CD4-positive, CD25-positive, alpha-beta regulatory T cell (primary cell): ENCODE results near the gene RNF128. TPM values are rescaled to one million over a fixed set of nuclear protein-coding genes. Genes with fewer than 3 reads are reported as not detected.

Experiments used
- ATAC-seq, 2 donors: fragments of 150-1000 bp; cut with Tn5 transposase; one replicate each; pipeline ENCODE4 v1.10.0; 2021; ENCODE audit warnings: low read depth in 2 of 2, moderate number of reproducible peaks in 2 of 2, moderate library complexity in 1 of 2
- DNase-seq, 3 donors: peaks; one replicate each; pipeline versions ENCODE4 v3.0.0 to v3.0.0-alpha.2; 2012 to 2022; ENCODE audit warnings: mixed read lengths in 1 of 3
- H3K27ac ChIP-seq: one replicate; pipeline ENCODE4 v1.7.0; 2013; ENCODE audit warnings: mild to moderate bottlenecking, low read length; ENCODE audit not compliant: insufficient read depth, poor library complexity, severe bottlenecking
- H3K27me3 ChIP-seq: one replicate; pipeline ENCODE4 v1.7.0; 2013; ENCODE audit warnings: low read length; ENCODE audit not compliant: control insufficient read depth, insufficient read depth
- H3K36me3 ChIP-seq: one replicate; pipeline ENCODE4 v1.7.0; 2013; ENCODE audit warnings: mild to moderate bottlenecking, low read length, moderate library complexity; ENCODE audit not compliant: control insufficient read depth, insufficient read depth
- H3K4me1 ChIP-seq: 2 replicates; pipeline ENCODE4 v1.7.0; 2013; ENCODE audit warnings: mild to moderate bottlenecking, low read length; ENCODE audit not compliant: insufficient read depth, control insufficient read depth, poor library complexity, severe bottlenecking
- H3K4me3 ChIP-seq: one replicate; pipeline ENCODE4 v1.7.0; 2013; ENCODE audit warnings: low read depth, mild to moderate bottlenecking, low read length, moderate library complexity
- H3K9me3 ChIP-seq, 2 experiments: 1 replicate in 1 of 2; 2 replicates in 1 of 2; pipeline ENCODE4 v1.7.0; 2013; ENCODE audit warnings: low read length in 2 of 2, mild to moderate bottlenecking in 1 of 2, moderate library complexity in 1 of 2; ENCODE audit not compliant: control insufficient read depth in 2 of 2
- H3K27ac Mint-ChIP-seq, 3 donors: one replicate each; pipeline ENCODE4 v1.8.0; 2020 to 2022; ENCODE audit warnings: mild to moderate bottlenecking in 3 of 3, mixed read lengths in 3 of 3, moderate library complexity in 2 of 3
- H3K27me3 Mint-ChIP-seq: one replicate; pipeline ENCODE4 v1.8.0; 2022; ENCODE audit warnings: mild to moderate bottlenecking, mixed read lengths
- H3K36me3 Mint-ChIP-seq: one replicate; pipeline ENCODE4 v1.8.0; 2020; ENCODE audit warnings: mixed read lengths
- H3K4me1 Mint-ChIP-seq, 4 donors: one replicate each; pipeline ENCODE4 v1.8.0; 2020 to 2022; ENCODE audit warnings: mixed read lengths in 4 of 4, mild to moderate bottlenecking in 1 of 4
- H3K4me3 Mint-ChIP-seq, 4 donors: one replicate each; pipeline ENCODE4 v1.8.0; 2020 to 2022; ENCODE audit warnings: mild to moderate bottlenecking in 4 of 4, mixed read lengths in 4 of 4, moderate library complexity in 3 of 4
- H3K9me3 Mint-ChIP-seq, 7 donors: one replicate each; pipeline ENCODE4 v1.8.0; 2020 to 2022; ENCODE audit warnings: mixed read lengths in 7 of 7, mild to moderate bottlenecking in 3 of 7, moderate library complexity in 2 of 7
- polyA plus RNA-seq, 4 donors: library from polyadenylated mRNA; unstranded; fragments of 300-500 nt; fragmentation: Illumina TruSeq; gene quantifications; one replicate each; pipeline ENCODE4 v1.2.3, GENCODE V29; 2021
- total RNA-seq: library from RNA; stranded (reverse); gene quantifications from one replicate; pipeline ENCODE4 v1.2.3, GENCODE V29; 2022

RNF128 gene
- total RNA-seq (not detected), polyA plus RNA-seq (not detected)

DNA sequence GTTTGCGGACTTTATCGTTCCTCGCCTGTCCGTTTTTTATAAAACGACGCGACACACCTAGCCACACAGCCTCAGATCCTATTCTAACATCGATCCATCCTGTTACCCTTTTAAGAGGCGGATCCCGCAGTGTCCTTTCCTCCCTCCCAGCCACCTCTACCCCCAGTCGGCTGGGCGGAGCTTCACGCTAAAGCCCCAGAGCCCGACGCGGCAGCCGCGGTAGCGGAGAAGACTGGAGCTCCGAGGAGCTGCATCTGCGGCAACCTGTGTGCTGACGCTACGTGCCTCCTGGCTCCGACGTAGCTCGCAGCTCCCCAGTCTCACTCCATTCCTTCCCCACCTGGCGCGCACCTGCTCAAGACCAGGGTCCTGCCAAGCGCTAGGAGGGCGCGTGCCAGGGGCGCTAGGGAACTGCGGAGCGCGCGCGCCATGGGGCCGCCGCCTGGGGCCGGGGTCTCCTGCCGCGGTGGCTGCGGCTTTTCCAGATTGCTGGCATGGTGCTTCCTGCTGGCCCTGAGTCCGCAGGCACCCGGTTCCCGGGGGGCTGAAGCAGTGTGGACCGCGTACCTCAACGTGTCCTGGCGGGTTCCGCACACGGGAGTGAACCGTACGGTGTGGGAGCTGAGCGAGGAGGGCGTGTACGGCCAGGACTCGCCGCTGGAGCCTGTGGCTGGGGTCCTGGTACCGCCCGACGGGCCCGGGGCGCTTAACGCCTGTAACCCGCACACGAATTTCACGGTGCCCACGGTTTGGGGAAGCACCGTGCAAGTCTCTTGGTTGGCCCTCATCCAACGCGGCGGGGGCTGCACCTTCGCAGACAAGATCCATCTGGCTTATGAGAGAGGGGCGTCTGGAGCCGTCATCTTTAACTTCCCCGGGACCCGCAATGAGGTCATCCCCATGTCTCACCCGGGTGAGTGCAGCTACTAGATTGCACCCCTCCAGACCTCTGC is at the start of gene RNF128:
Gene RNF128 (plus strand): TSS at position 217 of the 953 bp plus-strand sequence. CDS start 213 bp downstream, at position 430.
- H3K4me1 Mint-ChIP-seq, result peaks cover 0 to 7% (median 0%) of the 10 kb centered on the region in 4 donors
- peaks cover 0 to 2% (median 0%) of the 10 kb centered on the region in 7 donors for H3K9me3 Mint-ChIP-seq
- H3K27ac Mint-ChIP-seq, result no peak within 1 kb of the TSS
- Histone ChIP-seq H3K9me3 (no peaks in the 10 kb centered on the region), H3K4me1 (no peaks in the 10 kb centered on the region), H3K36me3 (no peaks in the 10 kb centered on the region), H3K27ac (no peak within 1 kb of the TSS), H3K4me3 (no peak within 1 kb of the TSS), H3K27me3 (peaks cover 6% of the 10 kb centered on the region)
- ATAC-seq, result no peak
- DNase-seq, result peak in 1 of 3 donors; percentile 21
- H3K4me3 Mint-ChIP-seq, result peak within 1 kb of the TSS in 2 of 4 donors; percentile 39 to 47
- H3K27me3 Mint-ChIP-seq, result peaks cover 33% of the 10 kb centered on the region
- no peaks in the 10 kb centered on the region for H3K36me3 Mint-ChIP-seq

DNA sequence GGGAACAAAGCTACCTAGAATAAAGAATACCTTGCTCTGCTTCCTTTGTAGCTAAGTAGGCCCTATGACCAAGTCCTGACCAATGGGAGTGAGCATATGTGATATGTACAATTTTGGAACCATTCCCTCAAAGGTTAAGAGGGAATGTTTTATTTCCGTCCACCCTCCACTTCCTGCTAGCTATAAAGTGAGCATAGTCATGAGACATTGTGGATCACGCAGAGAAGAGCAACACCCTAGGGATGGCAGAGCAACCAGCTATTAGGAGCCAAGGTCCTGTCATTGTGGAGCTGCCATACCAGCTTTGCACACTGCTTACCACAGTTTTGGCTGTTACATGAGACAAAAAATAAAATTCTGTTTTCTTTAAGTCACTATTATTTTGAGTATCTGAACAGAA is 45.8 kb upstream of the RNF128 start:
- Histone ChIP-seq H3K4me1 (no peaks in the 10 kb centered on the region), H3K36me3 (no peaks in the 10 kb centered on the region), H3K9me3 (no peaks in the 10 kb centered on the region), H3K4me3 (no peak overlapping the region), H3K27ac (no peak overlapping the region), H3K27me3 (no peaks in the 10 kb centered on the region)
- H3K27ac Mint-ChIP-seq, result no peak overlapping the region
- ATAC-seq (no peak), DNase-seq (no peak)
- H3K4me3 Mint-ChIP-seq, result no peak overlapping the region
- H3K36me3 Mint-ChIP-seq, result no peaks in the 10 kb centered on the region
- no peaks in the 10 kb centered on the region for H3K4me1 Mint-ChIP-seq
- H3K9me3 Mint-ChIP-seq, result peaks cover 0 to 2% (median 0%) of the 10 kb centered on the region in 7 donors
- H3K27me3 Mint-ChIP-seq, result no peaks in the 10 kb centered on the region

DNA sequence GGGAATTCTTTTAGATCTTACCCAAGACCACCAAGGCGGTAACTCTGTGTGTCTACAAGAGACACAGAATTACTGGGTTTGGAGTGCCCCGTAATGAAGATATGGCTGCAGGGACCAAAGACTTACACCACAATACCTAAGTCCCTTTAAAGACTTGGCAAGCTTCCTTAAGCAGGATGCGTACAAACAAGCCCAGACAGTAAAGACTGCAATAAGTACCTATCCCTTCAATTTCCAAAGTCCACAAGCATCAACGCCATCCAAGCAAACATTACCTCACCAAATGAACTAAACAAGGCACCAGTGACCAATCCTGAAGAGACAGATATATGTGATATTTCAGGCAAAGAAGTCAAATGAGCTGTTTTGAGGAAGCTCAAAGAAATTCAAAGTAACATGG is 42.3 kb upstream of the RNF128 start:
- Mint-ChIP-seq H3K4me1 (no peaks in the 10 kb centered on the region), H3K36me3 (no peaks in the 10 kb centered on the region), H3K9me3 (peaks cover 0 to 2% (median 0%) of the 10 kb centered on the region in 7 donors), H3K4me3 (no peak overlapping the region), H3K27me3 (peaks cover 4% of the 10 kb centered on the region), H3K27ac (no peak overlapping the region)
- Histone ChIP-seq H3K4me1 (no peaks in the 10 kb centered on the region), H3K27ac (no peak overlapping the region), H3K9me3 (no peaks in the 10 kb centered on the region), H3K4me3 (no peak overlapping the region), H3K36me3 (no peaks in the 10 kb centered on the region), H3K27me3 (no peaks in the 10 kb centered on the region)
- DNase-seq, result no peak
- ATAC-seq, result no peak

- no peak for ATAC-seq
- DNase-seq, result no peak
- no peaks in the 10 kb centered on the region for H3K36me3 ChIP-seq
- no peaks in the 10 kb centered on the region for H3K4me1 Mint-ChIP-seq
- no peaks in the 10 kb centered on the region for H3K4me1 ChIP-seq
- H3K27me3 ChIP-seq, result no peaks in the 10 kb centered on the region
- H3K4me3 ChIP-seq, result no peak overlapping the region
- H3K4me3 Mint-ChIP-seq, result no peak overlapping the region
- no peak overlapping the region for H3K27ac Mint-ChIP-seq
- no peaks in the 10 kb centered on the region for H3K9me3 ChIP-seq
- H3K27ac ChIP-seq, result no peak overlapping the region
- H3K36me3 Mint-ChIP-seq, result no peaks in the 10 kb centered on the region
- H3K27me3 Mint-ChIP-seq, result peaks cover 4% of the 10 kb centered on the region
- peaks cover 0 to 2% (median 0%) of the 10 kb centered on the region in 7 donors for H3K9me3 Mint-ChIP-seq
Measured at GRCh38 chrX:106692425-106693065, 34.0 kb upstream of the RNF128 start.

GRCh38 chrX:106696502-106696901 is 30.0 kb upstream of the RNF128 start:
- ATAC-seq (no peak), DNase-seq (no peak)
- Mint-ChIP-seq H3K36me3 (no peaks in the 10 kb centered on the region), H3K27ac (no peak overlapping the region), H3K27me3 (no peaks in the 10 kb centered on the region), H3K4me3 (no peak overlapping the region), H3K4me1 (no peaks in the 10 kb centered on the region), H3K9me3 (peaks cover 0 to 3% (median 0%) of the 10 kb centered on the region in 7 donors)
- Histone ChIP-seq H3K27me3 (no peaks in the 10 kb centered on the region), H3K27ac (no peak overlapping the region), H3K9me3 (no peaks in the 10 kb centered on the region), H3K4me1 (no peaks in the 10 kb centered on the region), H3K36me3 (no peaks in the 10 kb centered on the region), H3K4me3 (no peak overlapping the region)

DNA sequence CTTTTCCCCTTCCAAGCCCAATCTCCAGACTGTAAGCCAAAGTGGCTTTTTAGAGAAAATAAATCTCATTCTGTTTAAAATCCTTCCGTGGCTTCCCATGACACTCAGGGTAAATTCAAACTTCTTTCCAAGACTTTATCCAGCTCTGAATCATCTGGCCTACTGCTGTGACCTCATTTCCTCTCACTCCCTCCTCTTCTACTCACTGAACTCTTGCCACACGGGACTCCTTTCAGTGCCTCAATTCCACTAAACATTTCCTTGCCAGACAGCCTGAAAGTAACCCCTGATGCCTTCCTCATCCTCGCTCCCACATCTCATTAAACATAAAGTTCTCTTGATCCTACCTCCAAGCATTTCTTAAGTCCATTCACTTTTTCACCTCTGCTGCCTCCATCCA is 27.8 kb upstream of the RNF128 start:
- Histone ChIP-seq H3K4me3 (no peak overlapping the region), H3K9me3 (no peaks in the 10 kb centered on the region), H3K36me3 (no peaks in the 10 kb centered on the region), H3K27me3 (no peaks in the 10 kb centered on the region), H3K4me1 (no peaks in the 10 kb centered on the region), H3K27ac (no peak overlapping the region)
- DNase-seq (no peak), ATAC-seq (no peak)
- Mint-ChIP-seq H3K4me3 (no peak overlapping the region), H3K4me1 (no peaks in the 10 kb centered on the region), H3K27me3 (no peaks in the 10 kb centered on the region), H3K9me3 (peaks cover 0 to 3% (median 0%) of the 10 kb centered on the region in 7 donors), H3K27ac (peak overlapping the region in 1 of 3 donors; percentile 67), H3K36me3 (no peaks in the 10 kb centered on the region)

DNA sequence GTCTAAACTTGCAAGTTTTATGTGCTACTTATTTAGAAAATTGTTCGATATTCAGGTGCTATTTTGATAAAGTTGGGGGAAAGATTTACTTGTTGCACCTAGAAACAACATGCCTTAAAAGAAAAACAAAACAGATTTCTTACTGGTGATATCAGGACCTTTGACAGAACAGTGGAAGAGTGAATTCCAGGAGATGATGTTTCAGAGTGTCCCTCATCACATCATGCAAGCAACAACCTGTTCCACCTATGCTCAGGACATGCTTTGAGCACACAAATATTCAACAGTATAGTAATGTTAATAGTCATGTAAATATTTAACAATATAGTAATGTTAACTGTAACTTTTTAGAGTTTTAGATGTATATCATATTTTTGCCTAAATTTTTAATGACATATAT is 23.9 kb upstream of the RNF128 start:
- DNase-seq (no peak), ATAC-seq (no peak)
- Mint-ChIP-seq H3K27me3 (no peaks in the 10 kb centered on the region), H3K4me1 (no peaks in the 10 kb centered on the region), H3K36me3 (no peaks in the 10 kb centered on the region), H3K27ac (no peak overlapping the region), H3K4me3 (no peak overlapping the region), H3K9me3 (peaks cover 0 to 3% (median 0%) of the 10 kb centered on the region in 7 donors)
- H3K9me3 ChIP-seq, result no peaks in the 10 kb centered on the region
- no peaks in the 10 kb centered on the region for H3K4me1 ChIP-seq
- no peak overlapping the region for H3K4me3 ChIP-seq
- H3K27me3 ChIP-seq, result no peaks in the 10 kb centered on the region
- H3K27ac ChIP-seq, result no peak overlapping the region
- no peaks in the 10 kb centered on the region for H3K36me3 ChIP-seq
